WI38 (cell line): ENCODE data around the gene RBMS3.

Experiments used
- H3K4me3 ChIP-seq: 2 replicates; pipeline ENCODE4 v1.5.1; 2011; ENCODE audit warnings: low read depth, mild to moderate bottlenecking, control low read depth, low read length
- TF ChIP-seq, protein P1 (sequence below): IDR thresholded peaks from 2 replicates; pipeline ENCODE4 v1.5.1; 2012; ENCODE audit warnings: low read depth, mild to moderate bottlenecking, control low read depth, low read length

The RBMS3 gene

DNA sequence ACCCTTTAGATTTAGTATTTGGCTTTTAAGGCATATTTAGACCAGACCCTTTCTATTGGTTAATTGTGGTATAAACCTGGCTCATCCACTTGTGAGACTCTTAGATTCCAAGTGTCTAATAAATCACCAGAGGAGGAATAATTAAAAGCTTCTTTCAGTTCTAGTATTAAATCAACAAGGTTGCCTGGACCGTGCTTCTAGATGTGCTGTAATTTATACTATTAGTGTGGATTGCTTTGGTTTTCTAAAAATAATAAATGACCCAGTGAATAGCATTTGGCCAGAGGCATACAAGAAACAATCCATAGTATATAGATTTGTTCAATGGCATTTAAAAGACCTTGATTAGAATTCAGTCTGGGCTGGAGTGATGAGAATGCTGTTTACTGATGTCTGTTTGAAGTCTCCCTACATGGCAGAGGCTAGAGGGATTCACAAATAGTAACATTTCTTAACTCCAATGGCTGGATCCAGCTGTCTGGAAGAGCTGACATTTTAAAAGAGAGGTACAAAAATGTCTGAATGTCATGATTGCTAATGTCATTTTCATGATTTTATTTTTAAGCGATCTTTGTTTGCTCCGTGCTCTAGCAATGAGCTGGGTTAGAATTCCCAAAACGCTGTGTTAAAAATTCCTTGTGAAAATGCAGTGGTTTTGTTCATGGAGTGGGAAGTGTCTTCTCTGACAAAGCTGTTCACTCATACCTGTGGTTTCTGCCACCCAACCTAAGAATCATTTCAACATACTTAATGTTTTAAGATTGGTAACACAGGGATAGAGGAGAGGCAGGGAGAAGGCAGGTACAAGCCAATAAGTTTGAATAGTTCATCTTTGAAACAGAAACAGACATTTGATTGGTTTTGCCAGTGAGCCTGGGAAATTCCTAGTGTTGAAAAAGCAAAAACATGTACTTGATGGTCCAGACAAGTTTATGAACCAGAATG lies 89.9 kb downstream of the RBMS3 start:
- TF ChIP-seq, protein P1, sequence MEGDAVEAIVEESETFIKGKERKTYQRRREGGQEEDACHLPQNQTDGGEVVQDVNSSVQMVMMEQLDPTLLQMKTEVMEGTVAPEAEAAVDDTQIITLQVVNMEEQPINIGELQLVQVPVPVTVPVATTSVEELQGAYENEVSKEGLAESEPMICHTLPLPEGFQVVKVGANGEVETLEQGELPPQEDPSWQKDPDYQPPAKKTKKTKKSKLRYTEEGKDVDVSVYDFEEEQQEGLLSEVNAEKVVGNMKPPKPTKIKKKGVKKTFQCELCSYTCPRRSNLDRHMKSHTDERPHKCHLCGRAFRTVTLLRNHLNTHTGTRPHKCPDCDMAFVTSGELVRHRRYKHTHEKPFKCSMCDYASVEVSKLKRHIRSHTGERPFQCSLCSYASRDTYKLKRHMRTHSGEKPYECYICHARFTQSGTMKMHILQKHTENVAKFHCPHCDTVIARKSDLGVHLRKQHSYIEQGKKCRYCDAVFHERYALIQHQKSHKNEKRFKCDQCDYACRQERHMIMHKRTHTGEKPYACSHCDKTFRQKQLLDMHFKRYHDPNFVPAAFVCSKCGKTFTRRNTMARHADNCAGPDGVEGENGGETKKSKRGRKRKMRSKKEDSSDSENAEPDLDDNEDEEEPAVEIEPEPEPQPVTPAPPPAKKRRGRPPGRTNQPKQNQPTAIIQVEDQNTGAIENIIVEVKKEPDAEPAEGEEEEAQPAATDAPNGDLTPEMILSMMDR, result no peak
- H3K4me3 ChIP-seq, result no peak overlapping the region

DNA sequence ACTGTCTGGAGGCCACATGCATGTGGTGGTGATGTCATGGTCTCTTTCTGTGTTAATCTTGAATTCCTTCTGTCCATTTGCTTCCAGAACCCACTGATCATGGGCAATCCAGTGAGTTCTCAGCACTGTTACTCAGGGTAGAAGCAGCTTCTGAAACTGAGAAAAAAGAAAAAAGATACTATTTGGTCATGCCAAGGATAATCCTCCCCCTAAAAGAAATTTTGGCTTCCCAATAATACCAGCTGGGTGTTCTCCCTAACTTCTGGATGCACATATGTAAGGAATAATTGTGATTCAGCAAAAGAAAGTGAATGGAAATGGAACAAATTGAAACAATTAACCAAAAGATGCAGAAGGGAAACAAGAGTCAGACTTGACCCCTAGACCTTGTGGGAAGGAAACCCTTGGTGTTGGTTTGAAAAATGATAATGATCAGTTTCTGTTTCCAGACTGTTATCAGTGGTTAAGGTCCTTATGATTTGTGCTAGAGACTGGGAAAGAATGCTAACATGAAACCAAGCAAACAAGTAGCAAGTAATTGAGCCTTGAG lies 92.3 kb downstream of the RBMS3 start:
- no peak overlapping the region for H3K4me3 ChIP-seq
- TF ChIP-seq, protein P1, result no peak

DNA sequence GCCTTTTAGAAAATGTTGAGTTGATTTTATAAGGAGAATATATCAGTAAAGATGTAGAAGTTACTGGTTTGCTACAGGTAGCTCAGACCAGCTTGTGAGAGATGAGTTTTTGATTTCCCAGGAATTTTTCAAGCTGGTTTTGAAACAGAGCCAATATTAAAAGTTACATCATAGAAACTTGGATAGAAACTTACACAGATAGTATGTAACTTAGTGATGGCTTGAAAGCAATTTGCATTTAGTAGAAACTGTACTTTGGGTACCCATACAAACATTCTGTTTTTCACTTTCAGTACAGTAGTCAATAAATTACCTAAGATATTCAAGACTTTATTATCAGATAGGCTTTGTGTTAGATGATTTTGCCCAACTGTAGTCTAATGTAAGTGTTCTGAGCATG lies 93.4 kb downstream of the RBMS3 start:
- TF ChIP-seq, protein P1, result no peak

DNA sequence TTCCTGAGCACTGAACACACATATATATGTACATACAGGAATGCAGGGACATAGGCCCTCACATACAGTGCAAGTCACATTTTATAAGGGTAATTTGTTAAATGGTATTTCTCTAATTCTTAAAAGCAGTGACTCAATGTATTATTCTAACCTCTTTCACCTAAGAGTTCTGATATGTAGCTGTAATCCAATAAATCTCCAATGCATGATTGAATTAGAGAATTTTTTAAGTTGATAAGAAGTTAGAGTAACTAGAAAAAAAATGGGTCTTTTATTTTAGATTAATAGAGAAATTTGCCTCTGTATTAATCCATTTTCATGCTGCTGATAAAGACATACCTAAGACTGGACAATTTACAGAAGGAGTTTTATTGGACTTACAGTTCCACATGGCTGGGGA lies 98.2 kb downstream of the RBMS3 start:
- TF ChIP-seq, protein P1, result no peak
- H3K4me3 ChIP-seq, result no peak overlapping the region

More for the DNA sequence above, 93.4 kb downstream of the RBMS3 start:
- H3K4me3 ChIP-seq, result no peak overlapping the region

DNA sequence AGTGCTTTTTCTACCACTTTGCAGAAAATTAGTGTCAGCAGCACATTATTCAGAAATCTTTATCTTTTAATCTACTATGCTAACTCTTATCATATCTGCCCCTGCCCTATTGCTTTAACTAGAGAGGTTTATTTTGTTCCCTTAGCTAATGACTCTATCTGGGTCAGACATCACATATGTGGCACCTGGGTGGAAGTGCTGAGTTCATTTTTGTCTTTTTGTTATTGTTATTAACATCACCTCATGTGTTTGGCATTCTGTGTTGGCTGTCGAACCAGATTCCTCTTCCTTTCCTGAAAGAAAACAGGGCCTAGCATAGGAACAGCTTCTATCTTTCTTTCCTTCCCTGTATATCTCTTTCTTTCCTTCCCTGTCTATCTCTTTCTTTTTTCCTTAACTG lies 100.7 kb downstream of the RBMS3 start:
- TF ChIP-seq, protein P1, result no peak
- H3K4me3 ChIP-seq, result no peak overlapping the region

DNA sequence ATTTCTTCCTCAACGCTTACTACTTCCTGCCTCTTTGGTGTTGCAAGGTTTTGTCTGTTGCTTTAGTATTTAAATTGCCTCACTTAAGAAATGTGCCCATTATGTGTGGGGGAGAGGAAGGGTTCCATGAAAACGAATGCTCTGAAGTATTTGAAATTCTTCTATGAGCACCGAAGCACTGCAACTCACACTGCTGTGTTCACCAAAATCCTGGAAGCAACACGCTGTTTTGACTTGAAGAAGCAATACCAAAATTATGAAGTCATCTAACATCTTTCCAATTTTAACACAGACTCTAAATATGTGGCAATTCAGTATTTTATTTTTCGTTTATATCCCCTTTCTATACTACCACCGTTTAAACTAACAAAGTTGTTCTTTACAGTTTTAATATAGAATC lies 101.5 kb downstream of the RBMS3 start:
- H3K4me3 ChIP-seq, result no peak overlapping the region
- TF ChIP-seq, protein P1, result no peak

DNA sequence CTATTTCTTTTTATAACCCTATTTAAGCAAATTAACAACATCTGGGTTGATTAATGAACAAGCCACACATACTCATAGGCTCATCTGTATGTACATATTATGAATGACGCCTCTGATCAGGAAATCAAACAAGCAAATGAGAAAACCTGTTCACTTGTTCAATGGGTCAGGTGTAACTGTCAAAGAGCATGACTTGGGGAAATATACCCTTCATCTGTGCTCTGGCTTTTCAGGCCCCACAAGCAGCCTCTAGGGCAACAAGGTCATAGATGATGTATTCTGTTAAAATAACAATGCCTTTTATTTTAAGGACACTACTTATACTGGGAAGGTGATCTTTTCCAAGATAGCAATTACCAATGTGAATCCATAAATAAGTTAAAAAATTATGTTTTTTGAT lies 102.0 kb downstream of the RBMS3 start:
- TF ChIP-seq, protein P1, result no peak
- H3K4me3 ChIP-seq, result no peak overlapping the region
